ENCODE results near the gene ABHD16A. TPM values are rescaled to one million over a fixed set of nuclear protein-coding genes. Genes with fewer than 3 reads are reported as not detected.

The ABHD16A gene
- total and polyA plus RNA-seq, 2 of the 13 experiments (the other 11 are each of a cell fraction or from before 2014, with no cell fraction given): 43.5 to 45.4 TPM

DNA sequence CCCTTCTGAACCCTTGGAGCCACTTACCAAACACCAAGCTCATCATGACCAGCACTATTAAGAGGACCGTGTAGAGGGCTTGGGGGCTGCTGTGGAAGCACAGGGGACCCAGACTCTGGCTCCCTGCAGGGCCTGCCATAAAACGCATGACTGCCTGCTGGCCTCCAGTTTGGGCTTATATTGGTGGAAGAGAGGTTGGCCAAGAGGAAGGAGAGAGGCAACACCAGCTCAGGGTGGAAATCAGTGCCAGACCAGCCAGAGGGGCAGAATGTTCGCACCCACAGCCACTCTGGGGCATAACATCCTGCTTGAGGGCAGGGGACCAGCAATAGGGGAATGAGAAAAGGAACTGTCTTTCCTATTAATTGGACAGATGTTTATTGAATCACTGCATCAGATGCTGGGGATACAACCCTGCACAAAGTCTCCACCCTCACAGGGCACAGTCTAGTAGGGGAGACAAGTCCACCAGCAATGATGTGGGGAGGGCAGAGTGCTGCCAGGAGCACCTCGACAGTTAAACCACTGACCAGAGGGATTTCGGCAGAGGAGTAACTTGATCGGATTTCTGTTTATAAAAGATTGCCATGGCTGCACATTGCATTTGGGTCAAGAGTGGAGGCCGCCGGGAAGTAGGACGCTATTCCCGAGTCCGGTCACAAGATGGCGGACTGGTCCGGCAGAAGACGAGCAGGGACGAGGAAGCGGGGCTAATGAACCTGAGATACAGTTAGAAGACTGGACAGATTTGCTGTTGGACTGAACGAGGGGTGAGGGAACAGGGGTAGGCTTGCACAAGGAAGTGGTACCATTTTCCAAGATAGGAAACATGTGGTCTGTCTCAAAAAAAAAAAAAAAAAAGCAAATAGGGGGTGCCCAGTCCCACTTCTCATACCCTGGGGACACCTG is 22.6 kb downstream of the ABHD16A start, which contains the start of gene LY6G5C (continued):
- TF ChIP-seq, protein P1, sequence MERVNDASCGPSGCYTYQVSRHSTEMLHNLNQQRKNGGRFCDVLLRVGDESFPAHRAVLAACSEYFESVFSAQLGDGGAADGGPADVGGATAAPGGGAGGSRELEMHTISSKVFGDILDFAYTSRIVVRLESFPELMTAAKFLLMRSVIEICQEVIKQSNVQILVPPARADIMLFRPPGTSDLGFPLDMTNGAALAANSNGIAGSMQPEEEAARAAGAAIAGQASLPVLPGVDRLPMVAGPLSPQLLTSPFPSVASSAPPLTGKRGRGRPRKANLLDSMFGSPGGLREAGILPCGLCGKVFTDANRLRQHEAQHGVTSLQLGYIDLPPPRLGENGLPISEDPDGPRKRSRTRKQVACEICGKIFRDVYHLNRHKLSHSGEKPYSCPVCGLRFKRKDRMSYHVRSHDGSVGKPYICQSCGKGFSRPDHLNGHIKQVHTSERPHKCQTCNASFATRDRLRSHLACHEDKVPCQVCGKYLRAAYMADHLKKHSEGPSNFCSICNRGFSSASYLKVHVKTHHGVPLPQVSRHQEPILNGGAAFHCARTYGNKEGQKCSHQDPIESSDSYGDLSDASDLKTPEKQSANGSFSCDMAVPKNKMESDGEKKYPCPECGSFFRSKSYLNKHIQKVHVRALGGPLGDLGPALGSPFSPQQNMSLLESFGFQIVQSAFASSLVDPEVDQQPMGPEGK (CRISPR knock-in tag; IDR thresholded peaks at IDR 0.05): 0 out of 2 replicates have a peak, but pooled peaks have one; percentile 34
- no peak for TF ChIP-seq ZBTB3 (CRISPR knock-in tag; IDR thresholded peaks at IDR 0.05; ENCODE audit: borderline replicate concordance, low read depth)
- TF ChIP-seq ZC3H4 (CRISPR knock-in tag; IDR thresholded peaks at IDR 0.05; ENCODE audit: borderline replicate concordance): no peak
- no peak for TF ChIP-seq NR3C1 (CRISPR knock-in tag; IDR thresholded peaks at IDR 0.05)
- no peak for TF ChIP-seq ZNF33A (CRISPR knock-in tag; IDR thresholded peaks at IDR 0.05; ENCODE audit: borderline replicate concordance)
- TF ChIP-seq GTF3A (CRISPR knock-in tag; conservative IDR thresholded peaks at IDR 0.05): no peak
- TF ChIP-seq RFXANK (CRISPR knock-in tag; IDR thresholded peaks at IDR 0.05): no peak
- TF ChIP-seq MYNN (CRISPR knock-in tag; IDR thresholded peaks at IDR 0.05; ENCODE audit: low read depth): no peak
- 0 out of 2 replicates have a peak, but pooled peaks have one; percentile 62 for TF ChIP-seq PITX1 (CRISPR knock-in tag; IDR thresholded peaks at IDR 0.05)
- TF ChIP-seq TOE1 (CRISPR knock-in tag; IDR thresholded peaks at IDR 0.05): no peak
- TF ChIP-seq ZNF616 (CRISPR knock-in tag; IDR thresholded peaks at IDR 0.05; ENCODE audit: low read depth): no peak
- TF ChIP-seq RXRB (CRISPR knock-in tag; IDR thresholded peaks at IDR 0.05; ENCODE audit: borderline replicate concordance): peak; percentile 72; the same call in 1 of the 2 replicates
- no peak for TF ChIP-seq TAF1 (CRISPR knock-in tag; IDR thresholded peaks at IDR 0.05)
- no peak for TF ChIP-seq ZFY (CRISPR knock-in tag; IDR thresholded peaks at IDR 0.05)
- TF ChIP-seq ZNF607 (CRISPR knock-in tag; IDR thresholded peaks at IDR 0.05; ENCODE audit: borderline replicate concordance): no peak
- no peak for TF ChIP-seq NCOA2 (CRISPR knock-in tag; IDR thresholded peaks at IDR 0.05)
- TF ChIP-seq, protein P2, sequence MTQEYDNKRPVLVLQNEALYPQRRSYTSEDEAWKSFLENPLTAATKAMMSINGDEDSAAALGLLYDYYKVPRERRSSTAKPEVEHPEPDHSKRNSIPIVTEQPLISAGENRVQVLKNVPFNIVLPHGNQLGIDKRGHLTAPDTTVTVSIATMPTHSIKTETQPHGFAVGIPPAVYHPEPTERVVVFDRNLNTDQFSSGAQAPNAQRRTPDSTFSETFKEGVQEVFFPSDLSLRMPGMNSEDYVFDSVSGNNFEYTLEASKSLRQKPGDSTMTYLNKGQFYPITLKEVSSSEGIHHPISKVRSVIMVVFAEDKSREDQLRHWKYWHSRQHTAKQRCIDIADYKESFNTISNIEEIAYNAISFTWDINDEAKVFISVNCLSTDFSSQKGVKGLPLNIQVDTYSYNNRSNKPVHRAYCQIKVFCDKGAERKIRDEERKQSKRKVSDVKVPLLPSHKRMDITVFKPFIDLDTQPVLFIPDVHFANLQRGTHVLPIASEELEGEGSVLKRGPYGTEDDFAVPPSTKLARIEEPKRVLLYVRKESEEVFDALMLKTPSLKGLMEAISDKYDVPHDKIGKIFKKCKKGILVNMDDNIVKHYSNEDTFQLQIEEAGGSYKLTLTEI (CRISPR knock-in tag; conservative IDR thresholded peaks at IDR 0.05): no peak
- TF ChIP-seq ASH2L (IDR thresholded peaks at IDR 0.05; ENCODE audit: insufficient read length, low read depth, low read length): peak; percentile 25
- TF ChIP-seq EEA1 (CRISPR knock-in tag; IDR thresholded peaks at IDR 0.05; ENCODE audit: borderline replicate concordance): no peak
- no peak; the same call in 1 of the 2 replicates for TF ChIP-seq ZNF788 (CRISPR knock-in tag; IDR thresholded peaks at IDR 0.05; ENCODE audit: borderline replicate concordance)
- TF ChIP-seq SPEN (CRISPR knock-in tag; IDR thresholded peaks at IDR 0.05; ENCODE audit: low read depth): no peak
- TF ChIP-seq, protein P3, sequence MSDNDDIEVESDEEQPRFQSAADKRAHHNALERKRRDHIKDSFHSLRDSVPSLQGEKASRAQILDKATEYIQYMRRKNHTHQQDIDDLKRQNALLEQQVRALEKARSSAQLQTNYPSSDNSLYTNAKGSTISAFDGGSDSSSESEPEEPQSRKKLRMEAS (IDR thresholded peaks at IDR 0.05): peak; percentile 24; the same call in 1 of the 2 replicates
- no peak for TF ChIP-seq ISL2 (CRISPR knock-in tag; IDR thresholded peaks at IDR 0.05)
- TF ChIP-seq, protein P4, sequence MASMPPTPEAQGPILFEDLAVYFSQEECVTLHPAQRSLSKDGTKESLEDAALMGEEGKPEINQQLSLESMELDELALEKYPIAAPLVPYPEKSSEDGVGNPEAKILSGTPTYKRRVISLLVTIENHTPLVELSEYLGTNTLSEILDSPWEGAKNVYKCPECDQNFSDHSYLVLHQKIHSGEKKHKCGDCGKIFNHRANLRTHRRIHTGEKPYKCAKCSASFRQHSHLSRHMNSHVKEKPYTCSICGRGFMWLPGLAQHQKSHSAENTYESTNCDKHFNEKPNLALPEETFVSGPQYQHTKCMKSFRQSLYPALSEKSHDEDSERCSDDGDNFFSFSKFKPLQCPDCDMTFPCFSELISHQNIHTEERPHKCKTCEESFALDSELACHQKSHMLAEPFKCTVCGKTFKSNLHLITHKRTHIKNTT (CRISPR knock-in tag; IDR thresholded peaks at IDR 0.05): no peak
- peak; percentile 35; the same call in 1 of the 2 replicates for TF ChIP-seq THAP11 (CRISPR knock-in tag; IDR thresholded peaks at IDR 0.05)
